Spleen (tissue), 7 donors: ENCODE measurements around the gene ATP8A2.

ENCODE experiments used
- POLR2A ChIP-seq, 3 donors: fragments of 450-650 bp; IDR thresholded peaks; one replicate each; pipeline ENCODE4 v1.5.1; 2017; ENCODE audit warnings: antibody characterized with exemption in 3 of 3, mild to moderate bottlenecking in 1 of 3
- POLR2AphosphoS5 ChIP-seq, 3 donors: sonication (generic); formaldehyde crosslinking; IDR thresholded peaks; one replicate each; pipeline ENCODE4 v1.5.1; 2017; ENCODE audit warnings: antibody characterized with exemption in 3 of 3
- TF ChIP-seq, protein P1 (sequence below), 11 experiments: fragments of 200-600 bp in 7 of 11; fragments of 450-650 bp in 4 of 11; sonication (generic) in 4 of 11; IDR thresholded peaks in 8 of 11; conservative IDR thresholded peaks in 3 of 11; 1 replicate in 7 of 11; 2 replicates in 4 of 11; pipeline versions ENCODE4 v1.4.0 to v1.8.0; 2016 to 2021; ENCODE audit warnings: antibody characterized with exemption in 11 of 11, inconsistent platforms in 4 of 11, mild to moderate bottlenecking in 1 of 11
- donor health status: DM: no; HTN: no; CAD: no; lungs with moderate emphysema.
- donor health status: DM: no; HTN: no; CAD: no.
- donor health status: DM: no; HTN: no; CAD: no.

DNA sequence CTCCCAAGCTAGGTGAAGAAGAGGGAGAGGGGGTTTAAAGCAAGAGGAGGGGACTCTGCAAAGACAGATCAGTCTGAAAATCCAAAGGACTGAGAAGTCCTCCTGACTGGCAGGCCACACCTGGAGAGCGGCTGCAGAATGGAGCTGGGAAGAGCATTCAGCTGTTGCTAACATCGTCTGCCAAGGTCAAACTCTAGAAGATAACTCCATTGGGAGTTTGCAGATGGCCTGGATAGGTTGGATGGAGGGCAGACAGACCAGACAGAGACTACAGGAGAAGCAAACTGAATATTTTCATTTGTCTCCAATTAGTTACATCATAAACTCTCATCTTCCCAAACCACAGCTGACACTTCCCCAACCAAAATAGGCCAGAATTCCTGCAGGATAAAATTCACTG is 699.9 kb downstream of the ATP8A2 start:
- TF ChIP-seq POLR2A (IDR thresholded peaks at IDR 0.05): no peak
- TF ChIP-seq, protein P1, sequence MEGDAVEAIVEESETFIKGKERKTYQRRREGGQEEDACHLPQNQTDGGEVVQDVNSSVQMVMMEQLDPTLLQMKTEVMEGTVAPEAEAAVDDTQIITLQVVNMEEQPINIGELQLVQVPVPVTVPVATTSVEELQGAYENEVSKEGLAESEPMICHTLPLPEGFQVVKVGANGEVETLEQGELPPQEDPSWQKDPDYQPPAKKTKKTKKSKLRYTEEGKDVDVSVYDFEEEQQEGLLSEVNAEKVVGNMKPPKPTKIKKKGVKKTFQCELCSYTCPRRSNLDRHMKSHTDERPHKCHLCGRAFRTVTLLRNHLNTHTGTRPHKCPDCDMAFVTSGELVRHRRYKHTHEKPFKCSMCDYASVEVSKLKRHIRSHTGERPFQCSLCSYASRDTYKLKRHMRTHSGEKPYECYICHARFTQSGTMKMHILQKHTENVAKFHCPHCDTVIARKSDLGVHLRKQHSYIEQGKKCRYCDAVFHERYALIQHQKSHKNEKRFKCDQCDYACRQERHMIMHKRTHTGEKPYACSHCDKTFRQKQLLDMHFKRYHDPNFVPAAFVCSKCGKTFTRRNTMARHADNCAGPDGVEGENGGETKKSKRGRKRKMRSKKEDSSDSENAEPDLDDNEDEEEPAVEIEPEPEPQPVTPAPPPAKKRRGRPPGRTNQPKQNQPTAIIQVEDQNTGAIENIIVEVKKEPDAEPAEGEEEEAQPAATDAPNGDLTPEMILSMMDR (IDR thresholded peaks at IDR 0.05 in 8 of 11, conservative IDR thresholded peaks at IDR 0.05 in 3 of 11): no peak
- TF ChIP-seq POLR2AphosphoS5 (IDR thresholded peaks at IDR 0.05): no peak
